Peyer's patch (tissue), 4 donors: Measurements from ENCODE around the gene SLC25A25. TPM values are rescaled to one million over a fixed set of nuclear protein-coding genes. Genes with fewer than 3 reads are reported as not detected.

Source experiments
- DNase-seq, 3 donors: peaks; one replicate each; pipeline ENCODE4 v3.0.0-alpha.2; 2017 to 2019
- H3K27ac ChIP-seq, 4 donors: fragments of 200-600 bp; sonication (generic); one replicate each; pipeline ENCODE4 v1.5.1; 2016 to 2019
- H3K27me3 ChIP-seq, 2 donors: fragments of 200-600 bp; sonication (generic); one replicate each; pipeline ENCODE4 v1.5.1; 2019
- H3K36me3 ChIP-seq, 3 donors: fragments of 200-600 bp; sonication (generic); one replicate each; pipeline ENCODE4 v1.5.1; 2016 to 2019
- H3K4me1 ChIP-seq, 4 donors: fragments of 200-600 bp; sonication (generic); one replicate each; pipeline ENCODE4 v1.5.1; 2016 to 2019
- H3K4me3 ChIP-seq, 4 donors: fragments of 200-600 bp; sonication (generic); 1 replicate in 3 of 4; 2 replicates in 1 of 4; pipeline ENCODE4 v1.5.1; 2016 to 2019; ENCODE audit warnings: mild to moderate bottlenecking in 1 of 4
- H3K9me3 ChIP-seq, 4 donors: fragments of 200-600 bp; sonication (generic); one replicate each; pipeline ENCODE4 v1.5.1; 2016 to 2019; ENCODE audit warnings: mild to moderate bottlenecking in 1 of 4
- CTCF ChIP-seq, 6 experiments: fragments of 450-650 bp in 4 of 6; fragments of 200-600 bp in 2 of 6; sonication (generic) in 1 of 6; IDR thresholded peaks; one replicate each; pipeline ENCODE4 v1.5.1; 2017 to 2019; ENCODE audit warnings: antibody characterized with exemption in 6 of 6, mild to moderate bottlenecking in 3 of 6, moderate library complexity in 1 of 6
- POLR2A ChIP-seq, 2 donors: fragments of 450-650 bp; IDR thresholded peaks; one replicate each; pipeline ENCODE4 v1.5.1; 2017; ENCODE audit warnings: antibody characterized with exemption in 2 of 2, mild to moderate bottlenecking in 2 of 2, moderate library complexity in 2 of 2
- total RNA-seq, 4 donors: library from RNA; depleted of rRNA; stranded (reverse); fragments of >200 nt; gene quantifications; one replicate each; pipeline ENCODE4 v1.1.0, GENCODE V29; 2016

The SLC25A25 gene
- total RNA-seq, 4 donors from 2014 or later: 18.2 to 44.1 (median 28.2) TPM

GRCh38 chr9:128093011-128093410, 25.0 kb downstream of the SLC25A25 start:
- Histone ChIP-seq H3K36me3 (no peaks in the 10 kb centered on the region), H3K4me1 (peaks cover 0 to 63% (median 9%) of the 10 kb centered on the region in 4 donors), H3K27ac (peak overlapping the region; percentile 59 to 89 (median 73)), H3K9me3 (no peaks in the 10 kb centered on the region), H3K4me3 (no peak overlapping the region), H3K27me3 (no peaks in the 10 kb centered on the region)
- no peak for TF ChIP-seq POLR2A (IDR thresholded peaks at IDR 0.05)
- TF ChIP-seq CTCF (IDR thresholded peaks at IDR 0.05): no peak
- no peak for DNase-seq

- peak overlapping the region; percentile 59 to 89 (median 73) for H3K27ac ChIP-seq
- H3K4me1 ChIP-seq: peaks cover 0 to 58% (median 10%) of the 10 kb centered on the region in 4 donors
- peak; percentile 80 to 93 (median 84) for DNase-seq
- no peaks in the 10 kb centered on the region for H3K36me3 ChIP-seq
- TF ChIP-seq CTCF (IDR thresholded peaks at IDR 0.05): no peak
- TF ChIP-seq POLR2A (IDR thresholded peaks at IDR 0.05): peak in 1 of 2 donors; percentile 59
- H3K9me3 ChIP-seq: no peaks in the 10 kb centered on the region
- no peaks in the 10 kb centered on the region for H3K27me3 ChIP-seq
- H3K4me3 ChIP-seq: no peak overlapping the region
Observed at GRCh38 chr9:128094166-128094949, 26.3 kb downstream of the SLC25A25 start.

GRCh38 chr9:128094950-128095544, 27.0 kb downstream of the SLC25A25 start:
- DNase-seq: no peak
- Histone ChIP-seq H3K4me1 (peaks cover 0 to 65% (median 10%) of the 10 kb centered on the region in 4 donors), H3K36me3 (no peaks in the 10 kb centered on the region), H3K27ac (peak overlapping the region; percentile 59 to 89 (median 73)), H3K9me3 (no peaks in the 10 kb centered on the region), H3K27me3 (no peaks in the 10 kb centered on the region), H3K4me3 (no peak overlapping the region)
- TF ChIP-seq POLR2A (IDR thresholded peaks at IDR 0.05) (no peak), CTCF (IDR thresholded peaks at IDR 0.05) (no peak)

- TF ChIP-seq CTCF (IDR thresholded peaks at IDR 0.05) (no peak), POLR2A (IDR thresholded peaks at IDR 0.05) (no peak)
- Histone ChIP-seq H3K4me3 (no peak overlapping the region), H3K27ac (peak overlapping the region; percentile 72 to 98 (median 88)), H3K27me3 (no peaks in the 10 kb centered on the region), H3K4me1 (peaks cover 0 to 63% (median 10%) of the 10 kb centered on the region in 4 donors), H3K36me3 (peaks cover 0 to 13% (median 0%) of the 10 kb centered on the region in 3 donors), H3K9me3 (no peaks in the 10 kb centered on the region)
- DNase-seq: no peak
Observed at GRCh38 chr9:128096616-128097536, 28.8 kb downstream of the SLC25A25 start.
